Karpas-422 (cell line): ENCODE data around the gene RAPGEF4. TPM values are rescaled to one million over a fixed set of nuclear protein-coding genes. Genes with fewer than 3 reads are reported as not detected.

Source experiments
- DNase-seq: peaks from one replicate; pipeline ENCODE4 v3.0.0-alpha.2; 2015
- H2AFZ ChIP-seq: fragments of 200-600 bp; sonication (generic); 2 replicates; pipeline ENCODE4 v1.6.1; 2014; ENCODE audit warnings: antibody characterized with exemption, low read length, mixed read lengths
- H3K27ac ChIP-seq: fragments of 200-600 bp; sonication (generic); 2 replicates; pipeline ENCODE4 v1.5.1; 2014; ENCODE audit warnings: mild to moderate bottlenecking, low read length, moderate library complexity
- H3K27me3 ChIP-seq: fragments of 200-600 bp; sonication (generic); 2 replicates; pipeline ENCODE4 v1.6.1; 2014; ENCODE audit warnings: low read length, mixed read lengths
- H3K36me3 ChIP-seq: fragments of 200-600 bp; sonication (generic); 2 replicates; pipeline ENCODE4 v1.6.1; 2014; ENCODE audit warnings: low read length, mixed read lengths; ENCODE audit not compliant: insufficient read depth
- H3K4me1 ChIP-seq: fragments of 200-600 bp; sonication (generic); 2 replicates; pipeline ENCODE4 v1.6.1; 2014; ENCODE audit warnings: mild to moderate bottlenecking, low read length, mixed read lengths
- H3K4me2 ChIP-seq: fragments of 200-600 bp; sonication (generic); 2 replicates; pipeline ENCODE4 v1.6.1; 2014; ENCODE audit warnings: low read length, low read depth, mild to moderate bottlenecking; ENCODE audit not compliant: poor library complexity, severe bottlenecking
- H3K4me3 ChIP-seq: fragments of 200-600 bp; sonication (generic); 2 replicates; pipeline ENCODE4 v1.5.1; 2014; ENCODE audit warnings: mild to moderate bottlenecking, antibody characterized with exemption, low read length, mixed read lengths
- H3K79me2 ChIP-seq: fragments of 200-600 bp; sonication (generic); 2 replicates; pipeline ENCODE4 v1.6.1; 2014; ENCODE audit warnings: mild to moderate bottlenecking, low read length, mixed read lengths
- H3K9ac ChIP-seq: fragments of 200-600 bp; sonication (generic); 2 replicates; pipeline ENCODE4 v1.6.0; 2014; ENCODE audit warnings: low read length
- H3K9me2 ChIP-seq: fragments of 200-600 bp; sonication (generic), shearing (Covaris generic); replicated peaks from 2 replicates; pipeline ENCODE4 v1.6.0; 2014; ENCODE audit warnings: mild to moderate bottlenecking, low read length, moderate library complexity; ENCODE audit not compliant: insufficient read depth
- H3K9me3 ChIP-seq: fragments of 300-700, 200-600 bp; sonication (generic); 2 replicates; pipeline ENCODE4 v1.6.1; 2014; ENCODE audit warnings: low read length, mixed read lengths
- H4K20me1 ChIP-seq: fragments of 200-600 bp; sonication (generic); 2 replicates; pipeline ENCODE4 v1.6.1; 2014; ENCODE audit warnings: mild to moderate bottlenecking, antibody characterized with exemption, low read length, low read depth; ENCODE audit not compliant: insufficient read depth
- total RNA-seq: library from RNA; depleted of rRNA; stranded (reverse); fragments of >200 nt; shearing (Covaris generic); gene quantifications from 2 replicates; pipeline ENCODE4 v1.2.3, GENCODE V29; 2014; ENCODE audit warnings: low replicate concordance

Gene RAPGEF4
- total RNA-seq, 1 experiment from 2014 or later, result 0.97 TPM

- no peaks in the 10 kb centered on the region for H3K9me3 ChIP-seq
- H4K20me1 ChIP-seq, result no peaks in the 10 kb centered on the region
- no peak overlapping the region for H2AFZ ChIP-seq
- DNase-seq, result no peak
- no peaks in the 10 kb centered on the region for H3K9me2 ChIP-seq
- no peaks in the 10 kb centered on the region for H3K4me1 ChIP-seq
- H3K79me2 ChIP-seq, result no peaks in the 10 kb centered on the region
- H3K36me3 ChIP-seq, result no peaks in the 10 kb centered on the region
- no peak overlapping the region for H3K27ac ChIP-seq
- H3K27me3 ChIP-seq, result no peaks in the 10 kb centered on the region
- no peak overlapping the region for H3K4me2 ChIP-seq
- H3K4me3 ChIP-seq, result no peak overlapping the region
- no peak overlapping the region for H3K9ac ChIP-seq
Measured at GRCh38 chr2:173001664-173002604, 266.3 kb downstream of the RAPGEF4 start.

- Histone ChIP-seq H3K9ac (no peak overlapping the region), H3K4me3 (no peak overlapping the region), H3K27me3 (no peaks in the 10 kb centered on the region), H4K20me1 (no peaks in the 10 kb centered on the region), H3K27ac (no peak overlapping the region), H3K79me2 (no peaks in the 10 kb centered on the region), H3K36me3 (no peaks in the 10 kb centered on the region), H3K4me2 (no peak overlapping the region), H2AFZ (no peak overlapping the region), H3K9me2 (no peaks in the 10 kb centered on the region), H3K4me1 (no peaks in the 10 kb centered on the region), H3K9me3 (no peaks in the 10 kb centered on the region)
- DNase-seq, result no peak
Measured at GRCh38 chr2:173002751-173003541, 267.3 kb downstream of the RAPGEF4 start.

- Histone ChIP-seq H3K79me2 (no peaks in the 10 kb centered on the region), H3K9ac (no peak overlapping the region), H3K27ac (no peak overlapping the region), H4K20me1 (no peaks in the 10 kb centered on the region), H3K27me3 (no peaks in the 10 kb centered on the region; the same call in 1 of the 2 replicates), H3K9me3 (no peaks in the 10 kb centered on the region), H3K4me1 (no peaks in the 10 kb centered on the region), H3K4me3 (no peak overlapping the region), H3K4me2 (no peak overlapping the region), H3K9me2 (no peaks in the 10 kb centered on the region), H2AFZ (no peak overlapping the region), H3K36me3 (no peaks in the 10 kb centered on the region)
- DNase-seq, result no peak
Measured at GRCh38 chr2:173008786-173009185, 273.1 kb downstream of the RAPGEF4 start.

GRCh38 chr2:173010233-173010632, 274.6 kb downstream of the RAPGEF4 start:
- Histone ChIP-seq H4K20me1 (no peaks in the 10 kb centered on the region), H3K27me3 (no peaks in the 10 kb centered on the region; the same call in 1 of the 2 replicates), H3K79me2 (no peaks in the 10 kb centered on the region), H3K4me1 (no peaks in the 10 kb centered on the region), H3K9me2 (no peaks in the 10 kb centered on the region), H3K36me3 (no peaks in the 10 kb centered on the region), H3K27ac (no peak overlapping the region), H3K4me2 (no peak overlapping the region), H3K4me3 (no peak overlapping the region), H3K9me3 (no peaks in the 10 kb centered on the region), H2AFZ (no peak overlapping the region), H3K9ac (no peak overlapping the region)
- no peak for DNase-seq

GRCh38 chr2:173016451-173016850, 280.8 kb downstream of the RAPGEF4 start:
- H3K9me2 ChIP-seq, result no peaks in the 10 kb centered on the region
- no peak overlapping the region for H3K27ac ChIP-seq
- DNase-seq, result no peak
- no peaks in the 10 kb centered on the region for H3K79me2 ChIP-seq
- H3K9me3 ChIP-seq, result no peaks in the 10 kb centered on the region
- no peaks in the 10 kb centered on the region for H3K36me3 ChIP-seq
- no peak overlapping the region for H3K9ac ChIP-seq
- no peak overlapping the region for H2AFZ ChIP-seq
- no peaks in the 10 kb centered on the region; the same call in 1 of the 2 replicates for H3K27me3 ChIP-seq
- no peaks in the 10 kb centered on the region for H3K4me1 ChIP-seq
- no peaks in the 10 kb centered on the region for H4K20me1 ChIP-seq
- H3K4me3 ChIP-seq, result no peak overlapping the region
- no peak overlapping the region for H3K4me2 ChIP-seq

GRCh38 chr2:173017646-173018420, 282.2 kb downstream of the RAPGEF4 start:
- Histone ChIP-seq H3K27me3 (no peaks in the 10 kb centered on the region), H3K9me3 (no peaks in the 10 kb centered on the region), H3K79me2 (no peaks in the 10 kb centered on the region), H2AFZ (no peak overlapping the region), H3K27ac (no peak overlapping the region), H3K36me3 (no peaks in the 10 kb centered on the region), H3K4me3 (no peak overlapping the region), H4K20me1 (no peaks in the 10 kb centered on the region), H3K4me2 (no peak overlapping the region), H3K9ac (no peak overlapping the region), H3K9me2 (no peaks in the 10 kb centered on the region), H3K4me1 (no peaks in the 10 kb centered on the region)
- no peak for DNase-seq

- no peak overlapping the region for H2AFZ ChIP-seq
- no peak overlapping the region for H3K4me2 ChIP-seq
- no peaks in the 10 kb centered on the region for H3K9me2 ChIP-seq
- H3K27me3 ChIP-seq, result no peaks in the 10 kb centered on the region
- no peaks in the 10 kb centered on the region for H4K20me1 ChIP-seq
- DNase-seq, result no peak
- H3K4me1 ChIP-seq, result no peaks in the 10 kb centered on the region
- H3K9ac ChIP-seq, result no peak overlapping the region
- H3K9me3 ChIP-seq, result no peaks in the 10 kb centered on the region
- H3K36me3 ChIP-seq, result no peaks in the 10 kb centered on the region
- no peaks in the 10 kb centered on the region for H3K79me2 ChIP-seq
- H3K27ac ChIP-seq, result no peak overlapping the region
- H3K4me3 ChIP-seq, result no peak overlapping the region
Measured at GRCh38 chr2:173019755-173020154, 284.1 kb downstream of the RAPGEF4 start.
